GM12878 (cell line): Measurements from ENCODE around the gene IL18R1. TPM values are rescaled to one million over a fixed set of nuclear protein-coding genes. Genes with fewer than 3 reads are reported as not detected.

Experiments
- ATAC-seq: fragments of 200-7000 bp; cut with Tn5 transposase; 3 replicates; pipeline ENCODE4 v1.9.1; 2020; ENCODE audit warnings: mild to moderate bottlenecking, moderate library complexity
- BruUV-seq: library from RNA; stranded (reverse); fragments of 400-500 nt; replicated peaks from 2 replicates; lab custom pipeline; 2021; lab: Mats Ljungman, UMichigan
- CTCF ChIA-PET: fragments of 300-600 bp; sonication (Branson Sonifier 250); formaldehyde crosslinking; extraction: SDS; loops from one replicate; lab custom pipeline; 2021; ENCODE audit warnings: inconsistent platforms; lab: Yijun Ruan, JAX
- POLR2A ChIA-PET: fragments of 350-600 bp; formaldehyde crosslinking; extraction: SDS; loops from one replicate; lab custom pipeline; 2021; ENCODE audit warnings: inconsistent platforms; lab: Charles Lee
- RAD21 ChIA-PET: fragments of 300-600 bp; sonication (Branson Sonifier 250); formaldehyde crosslinking; loops from one replicate; lab custom pipeline; 2023; ENCODE audit warnings: antibody characterized with exemption; ENCODE audit not compliant: unreplicated experiment; lab: Charles Lee
- SMC1A ChIA-PET: fragments of 300-600 bp; sonication (Branson Sonifier 250); formaldehyde crosslinking; loops from one replicate; lab custom pipeline; 2023; ENCODE audit not compliant: unreplicated experiment, uncharacterized antibody; lab: Charles Lee
- DNase-seq: peaks from one replicate; pipeline ENCODE4 v3.0.0-alpha.2; 2011; ENCODE audit warnings: low read depth, low spot score
- FAIRE-seq: peaks from 3 replicates; lab custom pipeline; 2011; peaks lifted over from hg19 to GRCh38; lab: Jason Lieb, UNC
- H2AFZ ChIP-seq: 2 replicates; pipeline ENCODE4 v1.6.0; 2011; ENCODE audit warnings: low read depth, low read length, control low read depth; ENCODE audit not compliant: control insufficient read depth
- H3K27ac ChIP-seq: 2 replicates; pipeline ENCODE4 v1.5.1; 2011; ENCODE audit warnings: control low read depth; ENCODE audit not compliant: control insufficient read depth, insufficient read depth
- H3K27me3 ChIP-seq, 2 experiments: replicated peaks in 1 of 2; 2 replicates each; pipeline versions ENCODE4 v1.6.0 to v1.6.1; 2011; ENCODE audit warnings: low read length in 1 of 2; ENCODE audit not compliant: control insufficient read depth in 2 of 2, insufficient read depth in 2 of 2
- H3K36me3 ChIP-seq, 2 experiments: 2 replicates each; pipeline ENCODE4 v1.5.1; 2011; ENCODE audit warnings: low read length in 1 of 2; ENCODE audit not compliant: control insufficient read depth in 2 of 2, insufficient read depth in 2 of 2
- H3K4me1 ChIP-seq: 2 replicates; pipeline ENCODE4 v1.6.1; 2011; ENCODE audit warnings: mild to moderate bottlenecking, low read length, moderate library complexity, mixed read lengths; ENCODE audit not compliant: control insufficient read depth, insufficient read depth
- H3K4me2 ChIP-seq: 2 replicates; pipeline ENCODE4 v1.6.0; 2011; ENCODE audit warnings: control low read depth; ENCODE audit not compliant: control insufficient read depth, insufficient read depth
- H3K4me3 ChIP-seq: fragments of 200-600 bp; sonication (generic); 2 replicates; pipeline ENCODE4 v1.5.1; 2016
- H3K79me2 ChIP-seq: 2 replicates; pipeline ENCODE4 v1.6.0; 2011; ENCODE audit warnings: low read length; ENCODE audit not compliant: control insufficient read depth, insufficient read depth
- H3K9ac ChIP-seq: 2 replicates; pipeline ENCODE4 v1.8.0; 2011; ENCODE audit warnings: low read length, control low read depth, mixed read lengths; ENCODE audit not compliant: control insufficient read depth, insufficient read depth
- H3K9me3 ChIP-seq: replicated peaks from 3 replicates; pipeline ENCODE4 v1.5.1; 2011; ENCODE audit warnings: mild to moderate bottlenecking, low read length; ENCODE audit not compliant: control insufficient read depth, insufficient read depth
- H4K20me1 ChIP-seq: 2 replicates; pipeline ENCODE4 v1.6.0; 2011; ENCODE audit not compliant: control insufficient read depth, insufficient read depth
- GABPA ChIP-seq: IDR thresholded peaks from 2 replicates; pipeline ENCODE4 v1.6.1; 2014; ENCODE audit warnings: antibody characterized with exemption, low read depth, mild to moderate bottlenecking, inconsistent platforms
- JUND ChIP-seq: IDR thresholded peaks from 2 replicates; pipeline ENCODE4 v1.6.1; 2012; ENCODE audit warnings: low read depth, mild to moderate bottlenecking, low read length, improper control_type of control experiment, moderate library complexity
- MEF2B ChIP-seq: fragments of 450-650 bp; IDR thresholded peaks from 2 replicates; pipeline ENCODE4 v1.6.1; 2018; ENCODE audit warnings: mild to moderate bottlenecking, moderate library complexity; ENCODE audit not compliant: partially characterized antibody, poor library complexity, severe bottlenecking
- SMAD5 ChIP-seq: IDR thresholded peaks from 2 replicates; pipeline ENCODE4 v1.6.1; 2016; ENCODE audit warnings: antibody characterized with exemption, low read depth
- SUPT20H ChIP-seq: IDR thresholded peaks from 2 replicates; pipeline ENCODE4 v1.6.1; 2011; ENCODE audit warnings: low read depth, mild to moderate bottlenecking, low read length, moderate library complexity, borderline replicate concordance; ENCODE audit not compliant: control insufficient read depth
- WGBS: methylation state at CpG from one replicate; pipeline ENCODE4 v1.1.6; 2016; ENCODE audit warnings: low lambda C conversion rate; ENCODE audit not compliant: insufficient replicate concordance, insufficient coverage; ENCODE audit errors: missing lambda C conversion rate; 5-methylcytosine and 5-hydroxymethylcytosine counted together
- in situ Hi-C: fragments of 300-500 bp; cut with MboI; formaldehyde crosslinking; loops from 9 replicates; pipeline ENCODE4 v1.14.3; 2018; ENCODE audit warnings: mixed read lengths
- intact Hi-C: fragments of 100-400 bp; cut with micrococcal nuclease; formaldehyde crosslinking; loops from one replicate; pipeline ENCODE4 v1.14.2; 2022; ENCODE audit not compliant: unreplicated experiment
- polyA plus RNA-seq, 11 experiments: library from polyadenylated mRNA; depleted of rRNA in 4 of 11; unstranded in 6 of 11; stranded (reverse) in 5 of 11; fragments of >200 nt; fragmentation: Nextera tagmentation in 4 of 11; fragmentation: Illumina TruSeq in 1 of 11; extraction: Ambion mirVana in 4 of 11; extraction: Trizol in 1 of 11; gene quantifications; 1 replicate in 1 of 11; 2 replicates in 10 of 11; pipeline versions ENCODE4 v1.2.1 to v1.2.3, GENCODE V29; 2011 to 2016; ENCODE audit warnings: inconsistent platforms in 2 of 11, missing spikeins in 2 of 11, low read depth in 1 of 11
- total RNA-seq, 4 experiments: library from RNA; depleted of rRNA in 3 of 4; stranded (reverse); fragments of >200 nt in 3 of 4; fragmentation: Illumina TruSeq in 1 of 4; extraction: Trizol in 1 of 4; gene quantifications; 2 replicates each; pipeline versions ENCODE4 v1.2.1 to v1.2.3, GENCODE V29; 2013 to 2021
- TF ChIP-seq, protein P1 (sequence below): IDR thresholded peaks from 2 replicates; pipeline ENCODE4 v1.6.1; 2012; ENCODE audit warnings: mild to moderate bottlenecking, low read depth, low read length
- TF ChIP-seq, protein P2 (sequence below): fragments of 150-350 bp; IDR thresholded peaks from 2 replicates; pipeline ENCODE4 v1.6.1; 2014; ENCODE audit warnings: mild to moderate bottlenecking, low read depth, low read length

Gene IL18R1
- total and polyA plus RNA-seq, 10 of the 15 experiments (the other 5 are each of a cell fraction or from before 2014, with no cell fraction given): 3.5 to 15.5 (median 11.1) TPM

DNA sequence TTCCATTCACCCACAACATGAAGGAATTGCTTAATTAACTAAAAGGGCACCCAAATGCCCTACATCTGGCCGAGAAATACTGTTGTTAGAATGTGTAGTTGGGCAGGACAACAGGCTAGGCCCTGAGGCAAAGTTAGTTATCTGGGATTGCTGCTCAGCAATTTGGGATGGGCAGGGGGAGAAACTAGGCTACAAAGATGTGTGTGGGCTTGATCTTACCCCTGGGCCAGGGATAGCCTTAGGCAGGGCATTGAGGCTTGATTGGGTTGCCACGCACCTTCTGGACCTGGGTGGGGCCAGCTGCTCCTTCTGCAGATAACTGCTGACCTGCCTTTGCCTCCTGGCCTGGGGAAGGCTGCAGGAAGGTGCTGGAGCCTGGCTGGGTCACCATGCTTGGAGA is 76.8 kb downstream of the IL18R1 start:
- ChIA-PET POLR2A (no interaction called here), CTCF (interaction anchor here (0.6 to 2.2 kb wide), 3 partner anchors 11 to 176 kb away, joined by 3 to 7 read pairs (median 3); no protein-coding TSS in a partner anchor), RAD21 (no interaction called here), SMC1A (interaction anchor here (0.8 to 1.1 kb wide), 2 partner anchors 11 to 326 kb away, joined by 3 to 4 read pairs; no protein-coding TSS in a partner anchor)
- Histone ChIP-seq H2AFZ (no peak overlapping the region), H3K27me3 (no peaks in the 10 kb centered on the region), H3K27ac (no peak overlapping the region), H3K4me3 (no peak overlapping the region), H3K9me3 (no peaks in the 10 kb centered on the region; the same call in 1 of the 3 replicates), H3K36me3 (no peaks in the 10 kb centered on the region), H4K20me1 (no peaks in the 10 kb centered on the region), H3K4me1 (peaks cover 20% of the 10 kb centered on the region), H3K9ac (no peak overlapping the region), H3K79me2 (no peaks in the 10 kb centered on the region), H3K4me2 (no peak overlapping the region)
- FAIRE-seq: no peak
- BruUV-seq: no TSS peak
- intact Hi-C loops (no loop called here), in situ Hi-C loops (no loop called here)
- DNase-seq: no peak
- 2% methylated on average over 2 of the region's 2 CpGs for WGBS
- no peak for TF ChIP-seq MEF2B
- no peak for TF ChIP-seq SMAD5
- TF ChIP-seq GABPA: no peak
- TF ChIP-seq JUND: no peak
- no peak for TF ChIP-seq SUPT20H
- ATAC-seq: no peak

DNA sequence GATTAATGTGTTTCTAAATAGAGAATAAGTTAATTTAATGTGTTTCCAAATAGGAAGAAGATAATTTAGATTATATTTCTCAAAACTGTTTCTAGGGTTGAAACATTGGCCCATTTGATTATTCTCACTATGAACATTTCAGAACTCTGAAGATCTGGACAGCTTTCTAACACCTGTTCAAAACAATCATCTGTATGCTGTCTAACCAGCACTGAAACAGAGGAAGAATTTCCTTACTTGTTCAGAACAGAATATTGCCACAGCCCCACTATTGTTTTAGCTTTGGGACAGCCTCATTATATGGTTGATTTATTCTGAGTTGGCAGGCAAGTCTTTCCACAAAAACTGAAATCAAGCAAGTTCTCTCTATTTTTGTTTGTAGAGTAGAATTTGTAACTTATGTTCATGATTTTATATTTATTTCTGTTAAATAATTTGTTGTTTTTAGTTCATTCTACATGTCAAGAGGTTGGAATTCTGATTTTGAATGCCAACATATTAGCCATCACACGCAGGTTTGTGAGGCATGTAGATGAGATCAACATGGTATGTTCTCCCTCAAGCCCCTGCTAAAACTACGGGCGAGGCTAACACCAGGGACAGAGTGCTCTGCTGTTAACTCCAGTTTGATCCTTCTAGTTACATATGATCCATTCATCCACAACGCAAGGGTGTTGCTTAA is 78.5 kb downstream of the IL18R1 start:
- BruUV-seq: no TSS peak
- DNase-seq (no peak), FAIRE-seq (no peak), ATAC-seq (0 out of 3 replicates have a peak, but pooled peaks have one; percentile 6)
- no peak overlapping the region for H2AFZ ChIP-seq
- in situ Hi-C loops: no loop called here
- H3K27ac ChIP-seq: peak overlapping the region; percentile 23
- ChIA-PET RAD21 (interaction anchor here (1.6 to 1.8 kb wide), 3 partner anchors 133 to 550 kb away, joined by 4 to 6 read pairs (median 4); no protein-coding TSS in a partner anchor), SMC1A (interaction anchor here (0.6 to 5.0 kb wide), 12 partner anchors 8 to 550 kb away, joined by 3 to 24 read pairs (median 4); no protein-coding TSS in a partner anchor), CTCF (interaction anchor here (1.2 to 5.8 kb wide), 7 partner anchors 9 to 414 kb away, joined by 3 to 34 read pairs (median 5); partner anchors contain the start of gene IL18RAP), POLR2A (interaction anchor here (0.5 kb wide), 1 partner anchor 421 kb away, joined by 4 read pairs; no protein-coding TSS in a partner anchor)
- peaks cover 21% of the 10 kb centered on the region for H3K4me1 ChIP-seq
- H3K4me2 ChIP-seq: peak overlapping the region; percentile 12; the same call in 1 of the 2 replicates
- no peak overlapping the region for H3K4me3 ChIP-seq
- H3K27me3 ChIP-seq: no peaks in the 10 kb centered on the region
- no peak overlapping the region for H3K9ac ChIP-seq
- H3K9me3 ChIP-seq: no peaks in the 10 kb centered on the region; the same call in 1 of the 3 replicates
- TF ChIP-seq, protein P1, sequence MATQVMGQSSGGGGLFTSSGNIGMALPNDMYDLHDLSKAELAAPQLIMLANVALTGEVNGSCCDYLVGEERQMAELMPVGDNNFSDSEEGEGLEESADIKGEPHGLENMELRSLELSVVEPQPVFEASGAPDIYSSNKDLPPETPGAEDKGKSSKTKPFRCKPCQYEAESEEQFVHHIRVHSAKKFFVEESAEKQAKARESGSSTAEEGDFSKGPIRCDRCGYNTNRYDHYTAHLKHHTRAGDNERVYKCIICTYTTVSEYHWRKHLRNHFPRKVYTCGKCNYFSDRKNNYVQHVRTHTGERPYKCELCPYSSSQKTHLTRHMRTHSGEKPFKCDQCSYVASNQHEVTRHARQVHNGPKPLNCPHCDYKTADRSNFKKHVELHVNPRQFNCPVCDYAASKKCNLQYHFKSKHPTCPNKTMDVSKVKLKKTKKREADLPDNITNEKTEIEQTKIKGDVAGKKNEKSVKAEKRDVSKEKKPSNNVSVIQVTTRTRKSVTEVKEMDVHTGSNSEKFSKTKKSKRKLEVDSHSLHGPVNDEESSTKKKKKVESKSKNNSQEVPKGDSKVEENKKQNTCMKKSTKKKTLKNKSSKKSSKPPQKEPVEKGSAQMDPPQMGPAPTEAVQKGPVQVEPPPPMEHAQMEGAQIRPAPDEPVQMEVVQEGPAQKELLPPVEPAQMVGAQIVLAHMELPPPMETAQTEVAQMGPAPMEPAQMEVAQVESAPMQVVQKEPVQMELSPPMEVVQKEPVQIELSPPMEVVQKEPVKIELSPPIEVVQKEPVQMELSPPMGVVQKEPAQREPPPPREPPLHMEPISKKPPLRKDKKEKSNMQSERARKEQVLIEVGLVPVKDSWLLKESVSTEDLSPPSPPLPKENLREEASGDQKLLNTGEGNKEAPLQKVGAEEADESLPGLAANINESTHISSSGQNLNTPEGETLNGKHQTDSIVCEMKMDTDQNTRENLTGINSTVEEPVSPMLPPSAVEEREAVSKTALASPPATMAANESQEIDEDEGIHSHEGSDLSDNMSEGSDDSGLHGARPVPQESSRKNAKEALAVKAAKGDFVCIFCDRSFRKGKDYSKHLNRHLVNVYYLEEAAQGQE: peak; percentile 59; the same call in 1 of the 2 replicates
- TF ChIP-seq, protein P2, sequence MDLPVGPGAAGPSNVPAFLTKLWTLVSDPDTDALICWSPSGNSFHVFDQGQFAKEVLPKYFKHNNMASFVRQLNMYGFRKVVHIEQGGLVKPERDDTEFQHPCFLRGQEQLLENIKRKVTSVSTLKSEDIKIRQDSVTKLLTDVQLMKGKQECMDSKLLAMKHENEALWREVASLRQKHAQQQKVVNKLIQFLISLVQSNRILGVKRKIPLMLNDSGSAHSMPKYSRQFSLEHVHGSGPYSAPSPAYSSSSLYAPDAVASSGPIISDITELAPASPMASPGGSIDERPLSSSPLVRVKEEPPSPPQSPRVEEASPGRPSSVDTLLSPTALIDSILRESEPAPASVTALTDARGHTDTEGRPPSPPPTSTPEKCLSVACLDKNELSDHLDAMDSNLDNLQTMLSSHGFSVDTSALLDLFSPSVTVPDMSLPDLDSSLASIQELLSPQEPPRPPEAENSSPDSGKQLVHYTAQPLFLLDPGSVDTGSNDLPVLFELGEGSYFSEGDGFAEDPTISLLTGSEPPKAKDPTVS: no peak
- TF ChIP-seq, all 136 proteins: peak for 1
- H4K20me1 ChIP-seq: no peaks in the 10 kb centered on the region
- WGBS: 87% methylated on average over 4 of the region's 4 CpGs
- H3K79me2 ChIP-seq: no peaks in the 10 kb centered on the region
- intact Hi-C loops: loop anchor here (2.0 kb wide), 1 partner anchor 15 kb away; no protein-coding TSS in a partner anchor
- H3K36me3 ChIP-seq: no peaks in the 10 kb centered on the region
